HUDEP-2 (cell line): ENCODE measurements around the gene RAC2.

Source experiments
- DNase-seq, 76 experiments: peaks; one replicate each; lab custom pipeline; 2025; ENCODE audit not compliant: unreplicated experiment in 76 of 76; lab: John Stamatoyannopoulos, UW

The RAC2 gene

GRCh38 chr22:37224757-37225420 is 19.2 kb downstream of the RAC2 start:
- DNase-seq: no peak

- DNase-seq: no peak
These were observed 20.0 kb downstream of the RAC2 start for GRCh38 chr22:37223965-37224551.

- DNase-seq: no peak
These were observed 21.6 kb downstream of the RAC2 start for GRCh38 chr22:37222440-37222971.

GRCh38 chr22:37221424-37222333 is 22.4 kb downstream of the RAC2 start:
- DNase-seq: no peak

GRCh38 chr22:37220543-37220981 is 23.5 kb downstream of the RAC2 start:
- DNase-seq: no peak

- no peak for DNase-seq
These were observed 24.5 kb downstream of the RAC2 start for GRCh38 chr22:37219533-37219932.

- no peak for DNase-seq
These were observed 25.2 kb downstream of the RAC2 start for GRCh38 chr22:37218771-37219411.

- DNase-seq: no peak
These were observed 25.7 kb downstream of the RAC2 start for GRCh38 chr22:37218399-37218770.

GRCh38 chr22:37215890-37216289 is 28.2 kb downstream of the RAC2 start:
- no peak for DNase-seq

- no peak for DNase-seq
These were observed 29.4 kb downstream of the RAC2 start for GRCh38 chr22:37214731-37215030.

- DNase-seq: no peak
These were observed 29.9 kb downstream of the RAC2 start for GRCh38 chr22:37213941-37214730.

- no peak for DNase-seq
These were observed 30.7 kb downstream of the RAC2 start for GRCh38 chr22:37213218-37213855.

- DNase-seq: no peak
These were observed 31.7 kb downstream of the RAC2 start, which contains the start of gene SSTR3 for GRCh38 chr22:37212174-37212906. SSTR3 (minus strand) TSS chr22:37212477; CDS start chr22:37207803, 4,674 bp downstream.

- DNase-seq: no peak
These were observed 32.2 kb downstream of the RAC2 start for GRCh38 chr22:37211866-37212173.

- DNase-seq: no peak
These were observed 32.8 kb downstream of the RAC2 start for GRCh38 chr22:37211075-37211865.

GRCh38 chr22:37210041-37210803 is 33.8 kb downstream of the RAC2 start:
- no peak for DNase-seq

- no peak for DNase-seq
These were observed 34.8 kb downstream of the RAC2 start for GRCh38 chr22:37209140-37209845.
